HG03469 (cell line): ENCODE results near the gene SPAG16.
"Not testable (repeated sequence)": the region's sequence is repeated elsewhere in the genome, so short reads cannot be mapped to it uniquely, and the experiment has no call there.

ENCODE experiments used
- ATAC-seq: cut with Tn5 transposase; IDR thresholded peaks from one replicate; pipeline ENCODE4 v1.9.1; 2021; ENCODE audit warnings: mild to moderate bottlenecking, moderate library complexity, moderate number of reproducible peaks; ENCODE audit not compliant: unreplicated experiment

Gene SPAG16

GRCh38 chr2:213266421-213266820 is 17.8 kb upstream of the SPAG16 start:
- ATAC-seq = no peak

GRCh38 chr2:213271947-213272346 is 12.3 kb upstream of the SPAG16 start:
- ATAC-seq = no peak

GRCh38 chr2:213274143-213274542 is 10.1 kb upstream of the SPAG16 start:
- ATAC-seq = no peak

GRCh38 chr2:213275265-213275664 is 9.0 kb upstream of the SPAG16 start:
- no peak for ATAC-seq

GRCh38 chr2:213277134-213277533 is 7.1 kb upstream of the SPAG16 start:
- ATAC-seq = not testable (repeated sequence)

- ATAC-seq = no peak
Observed at GRCh38 chr2:213279116-213279620, 5.1 kb upstream of the SPAG16 start.

GRCh38 chr2:213279971-213280370 is 4.3 kb upstream of the SPAG16 start:
- no peak for ATAC-seq

- no peak for ATAC-seq
Observed at GRCh38 chr2:213281156-213281555, 3.1 kb upstream of the SPAG16 start.

GRCh38 chr2:213285404-213285803 is 1.1 kb downstream of the SPAG16 start:
- no peak for ATAC-seq

- no peak for ATAC-seq
Observed at GRCh38 chr2:213286161-213286560, 1.9 kb downstream of the SPAG16 start.

GRCh38 chr2:213288913-213289700 is 4.8 kb downstream of the SPAG16 start:
- no peak for ATAC-seq

- no peak for ATAC-seq
Observed at GRCh38 chr2:213290501-213290900, 6.2 kb downstream of the SPAG16 start.

GRCh38 chr2:213296270-213296669 is 12.0 kb downstream of the SPAG16 start:
- ATAC-seq = no peak

- ATAC-seq = no peak
Observed at GRCh38 chr2:213306316-213306942, 22.2 kb downstream of the SPAG16 start.

- ATAC-seq = no peak
Observed at GRCh38 chr2:213315168-213315876, 31.1 kb downstream of the SPAG16 start.

GRCh38 chr2:213316001-213316735 is 31.9 kb downstream of the SPAG16 start:
- no peak for ATAC-seq

GRCh38 chr2:213317929-213318328 is 33.7 kb downstream of the SPAG16 start:
- no peak for ATAC-seq

- no peak for ATAC-seq
Observed at GRCh38 chr2:213320604-213321003, 36.3 kb downstream of the SPAG16 start.

- no peak for ATAC-seq
Observed at GRCh38 chr2:213336253-213336770, 52.0 kb downstream of the SPAG16 start.

- ATAC-seq = no peak
Observed at GRCh38 chr2:213353419-213353818, 69.2 kb downstream of the SPAG16 start.

GRCh38 chr2:213376644-213377043 is 92.4 kb downstream of the SPAG16 start:
- ATAC-seq = no peak
